ENCODE measurements around the gene MAGEB4.

DNA sequence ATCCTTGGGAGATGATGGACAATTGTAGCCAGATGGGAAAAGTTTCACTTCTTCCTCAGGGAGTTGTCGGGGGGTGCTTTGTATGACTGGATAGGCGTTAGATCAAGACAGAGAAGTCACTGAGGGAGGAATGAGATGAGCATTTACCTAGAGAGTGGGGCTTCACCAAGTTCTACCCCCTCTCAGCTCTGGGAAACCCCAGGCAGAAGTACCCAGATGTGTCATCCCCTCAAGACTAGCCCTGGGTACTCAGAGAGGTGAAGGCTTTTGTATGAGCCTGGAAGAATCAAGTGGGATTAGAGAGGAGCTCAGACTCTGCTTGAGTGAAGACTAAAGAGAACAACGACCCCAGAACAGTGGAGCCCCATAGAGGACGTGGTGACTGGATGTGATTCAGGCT is 7.1 kb downstream of the MAGEB4 start:
- TF ChIP-seq, protein P1, sequence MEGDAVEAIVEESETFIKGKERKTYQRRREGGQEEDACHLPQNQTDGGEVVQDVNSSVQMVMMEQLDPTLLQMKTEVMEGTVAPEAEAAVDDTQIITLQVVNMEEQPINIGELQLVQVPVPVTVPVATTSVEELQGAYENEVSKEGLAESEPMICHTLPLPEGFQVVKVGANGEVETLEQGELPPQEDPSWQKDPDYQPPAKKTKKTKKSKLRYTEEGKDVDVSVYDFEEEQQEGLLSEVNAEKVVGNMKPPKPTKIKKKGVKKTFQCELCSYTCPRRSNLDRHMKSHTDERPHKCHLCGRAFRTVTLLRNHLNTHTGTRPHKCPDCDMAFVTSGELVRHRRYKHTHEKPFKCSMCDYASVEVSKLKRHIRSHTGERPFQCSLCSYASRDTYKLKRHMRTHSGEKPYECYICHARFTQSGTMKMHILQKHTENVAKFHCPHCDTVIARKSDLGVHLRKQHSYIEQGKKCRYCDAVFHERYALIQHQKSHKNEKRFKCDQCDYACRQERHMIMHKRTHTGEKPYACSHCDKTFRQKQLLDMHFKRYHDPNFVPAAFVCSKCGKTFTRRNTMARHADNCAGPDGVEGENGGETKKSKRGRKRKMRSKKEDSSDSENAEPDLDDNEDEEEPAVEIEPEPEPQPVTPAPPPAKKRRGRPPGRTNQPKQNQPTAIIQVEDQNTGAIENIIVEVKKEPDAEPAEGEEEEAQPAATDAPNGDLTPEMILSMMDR (IDR thresholded peaks at IDR 0.05), result no peak
- TF ChIP-seq POLR2A (IDR thresholded peaks at IDR 0.05), result no peak
